Measurements from ENCODE around the gene SNAPC1.

Gene SNAPC1

GRCh38 chr14:61750708-61751474, 11.3 kb upstream of the SNAPC1 start:
- peak; percentile 73 for DNase-seq

GRCh38 chr14:61751475-61751989, 10.7 kb upstream of the SNAPC1 start:
- DNase-seq = no peak

- DNase-seq = peak; percentile 41
Measured at GRCh38 chr14:61752626-61753025, 9.6 kb upstream of the SNAPC1 start.

GRCh38 chr14:61753631-61754030, 8.6 kb upstream of the SNAPC1 start:
- DNase-seq = peak; percentile 42

- DNase-seq = peak; percentile 29
Measured at GRCh38 chr14:61754627-61755381, 7.4 kb upstream of the SNAPC1 start.

- DNase-seq = peak; percentile 13
Measured at GRCh38 chr14:61755382-61755742, 6.9 kb upstream of the SNAPC1 start.

- peak; percentile 20 for DNase-seq
Measured at GRCh38 chr14:61756135-61756534, 6.1 kb upstream of the SNAPC1 start.

GRCh38 chr14:61759878-61760277, 2.3 kb upstream of the SNAPC1 start:
- no peak for DNase-seq

- DNase-seq = no peak
Measured at GRCh38 chr14:61761557-61761956, 663 bp upstream of the SNAPC1 start.

GRCh38 chr14:61764342-61765122, 2.3 kb downstream of the SNAPC1 start:
- no peak for DNase-seq

GRCh38 chr14:61765225-61765943, 3.2 kb downstream of the SNAPC1 start:
- no peak for DNase-seq

- no peak for DNase-seq
Measured at GRCh38 chr14:61766151-61766550, 3.9 kb downstream of the SNAPC1 start.

GRCh38 chr14:61768240-61768639, 6.0 kb downstream of the SNAPC1 start:
- DNase-seq = no peak

GRCh38 chr14:61769893-61770292, 7.7 kb downstream of the SNAPC1 start:
- DNase-seq = no peak

GRCh38 chr14:61774861-61775260, 12.6 kb downstream of the SNAPC1 start:
- DNase-seq = no peak

- DNase-seq = no peak
Measured at GRCh38 chr14:61780125-61780524, 17.9 kb downstream of the SNAPC1 start.

- no peak for DNase-seq
Measured at GRCh38 chr14:61797309-61797708, 35.1 kb downstream of the SNAPC1 start.

- no peak for DNase-seq
Measured at GRCh38 chr14:61802010-61802568, 39.9 kb downstream of the SNAPC1 start.

- DNase-seq = no peak
Measured at GRCh38 chr14:61803755-61804154, 41.5 kb downstream of the SNAPC1 start.

GRCh38 chr14:61805451-61805850, 43.2 kb downstream of the SNAPC1 start:
- DNase-seq = no peak

- DNase-seq = no peak
Measured at GRCh38 chr14:61811882-61812346, 49.7 kb downstream of the SNAPC1 start.
